HAP-1 (cell line): ENCODE data around the gene LAMTOR2.

Source experiments
- DNase-seq, 2 experiments: peaks; one replicate each; pipeline ENCODE4 v3.0.0-alpha.2; 2016 to 2020; ENCODE audit warnings: low spot score in 2 of 2
- H3K27me3 ChIP-seq: fragments of 250-450 bp; sonication (Bioruptor Pico); 2 replicates; pipeline ENCODE4 v1.5.1; 2020; ENCODE audit warnings: low read depth, mild to moderate bottlenecking, moderate library complexity
- H3K36me3 ChIP-seq: fragments of 250-450 bp; sonication (Bioruptor Pico); replicated peaks from 2 replicates; pipeline ENCODE4 v1.5.1; 2020; ENCODE audit warnings: mild to moderate bottlenecking
- H3K4me1 ChIP-seq: fragments of 250-450 bp; sonication (Bioruptor Pico); 2 replicates; pipeline ENCODE4 v1.5.1; 2020; ENCODE audit warnings: mild to moderate bottlenecking
- H3K4me3 ChIP-seq: fragments of 250-450 bp; sonication (Bioruptor Pico); 2 replicates; pipeline ENCODE4 v1.5.1; 2020; ENCODE audit warnings: mild to moderate bottlenecking, moderate library complexity
- H3K9me3 ChIP-seq: fragments of 250-450 bp; sonication (Bioruptor Pico); 2 replicates; pipeline ENCODE4 v1.5.1; 2020; ENCODE audit warnings: mild to moderate bottlenecking, moderate library complexity
- in situ Hi-C: fragments of 300-500 bp; cut with MboI; formaldehyde crosslinking; loops from 3 replicates; pipeline ENCODE4 v1.14.3; 2020; ENCODE audit warnings: low sequenced_read_pairs, inconsistent platforms, mixed read lengths

Gene LAMTOR2

GRCh38 chr1:156102633-156103511 is 48.3 kb downstream of the LAMTOR2 start:
- Histone ChIP-seq H3K27me3 (no peaks in the 10 kb centered on the region), H3K36me3 (0 out of 2 replicates have a peak, but pooled peaks cover 3% of the 10 kb centered on the region), H3K4me3 (no peak overlapping the region), H3K9me3 (no peaks in the 10 kb centered on the region), H3K4me1 (peaks cover 22% of the 10 kb centered on the region)
- DNase-seq, result no peak
- in situ Hi-C loops, result no loop called here

DNA sequence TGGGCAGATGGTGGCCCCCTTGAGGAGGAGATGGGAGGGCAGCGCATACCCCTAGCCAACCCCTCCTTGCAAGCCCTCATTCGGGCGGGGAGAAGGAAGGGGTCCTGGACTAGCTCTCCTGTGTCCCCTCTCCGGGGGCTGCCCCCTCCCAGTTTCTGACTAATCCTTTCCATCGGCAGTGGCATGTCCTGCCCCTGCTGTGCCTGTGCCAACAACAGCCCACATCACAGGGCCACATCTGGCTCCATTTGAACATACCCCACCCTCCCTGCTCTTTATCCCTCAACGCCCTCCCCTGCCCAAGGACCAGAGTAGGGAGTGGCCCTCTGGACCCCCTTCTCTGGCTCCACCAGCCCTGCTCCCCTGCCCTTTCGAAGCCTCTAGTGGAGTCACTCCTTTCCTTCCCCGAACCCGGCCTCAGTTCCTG is 49.0 kb downstream of the LAMTOR2 start:
- H3K4me3 ChIP-seq, result no peak overlapping the region
- no peaks in the 10 kb centered on the region for H3K9me3 ChIP-seq
- no peak for DNase-seq
- H3K4me1 ChIP-seq, result peaks cover 22% of the 10 kb centered on the region
- H3K36me3 ChIP-seq, result 0 out of 2 replicates have a peak, but pooled peaks cover 3% of the 10 kb centered on the region
- no peaks in the 10 kb centered on the region for H3K27me3 ChIP-seq
- in situ Hi-C loops, result no loop called here

- peak in 1 of 2 experiments; percentile 45 for DNase-seq
- peaks cover 22% of the 10 kb centered on the region for H3K4me1 ChIP-seq
Measured at GRCh38 chr1:156104065-156104810, 49.7 kb downstream of the LAMTOR2 start.

DNA sequence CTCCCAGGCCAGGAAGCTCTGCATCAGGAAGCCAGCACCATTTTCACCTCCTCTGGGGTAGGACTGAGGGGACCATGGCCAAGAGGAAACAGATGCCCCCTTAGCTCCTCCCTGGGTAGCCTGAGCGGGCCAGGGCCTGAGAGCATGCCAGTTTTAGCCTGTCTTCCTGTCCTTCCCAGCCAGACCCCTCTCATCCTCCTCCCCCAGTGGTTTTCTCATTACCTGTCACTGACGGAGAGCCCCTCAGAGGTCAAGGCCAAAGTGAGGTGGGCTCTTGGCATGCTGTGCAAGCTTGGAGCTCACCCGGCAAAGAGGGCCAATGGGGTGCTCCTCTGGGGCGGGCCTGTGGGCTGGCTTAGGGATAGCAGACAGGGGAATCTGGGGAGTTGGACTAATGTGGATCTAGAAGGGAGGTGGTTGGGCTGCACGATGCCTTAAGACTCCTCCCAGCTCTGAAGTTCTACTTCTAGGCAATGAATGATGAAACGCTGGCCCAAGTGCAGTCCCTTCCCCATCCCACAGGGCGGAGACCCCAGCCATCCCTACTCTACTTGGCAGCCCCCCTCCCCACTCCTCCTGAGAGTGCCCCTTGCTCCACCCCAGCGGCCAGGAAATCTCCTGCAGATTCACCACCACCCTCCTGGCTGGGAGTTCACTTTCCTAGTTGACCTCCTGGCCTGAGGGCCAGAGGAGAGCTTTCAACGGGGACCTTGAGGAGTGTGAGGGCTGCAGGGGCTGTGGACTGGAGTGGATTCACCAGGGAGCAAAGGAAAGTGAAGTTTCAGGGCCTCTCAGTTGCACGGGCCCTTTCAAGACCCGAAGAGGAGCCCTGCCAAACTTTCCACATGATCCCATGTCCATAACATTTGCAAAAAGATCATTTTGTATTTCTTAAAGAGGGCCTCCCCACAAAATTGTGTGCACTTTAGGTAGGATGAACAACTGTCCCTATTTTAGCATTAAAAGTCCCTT is 50.6 kb downstream of the LAMTOR2 start:
- no peak for DNase-seq
- in situ Hi-C loops, result no loop called here
- Histone ChIP-seq H3K4me3 (no peak overlapping the region), H3K4me1 (peaks cover 18% of the 10 kb centered on the region), H3K36me3 (peaks cover 3% of the 10 kb centered on the region; the same call in 1 of the 2 replicates), H3K9me3 (no peaks in the 10 kb centered on the region), H3K27me3 (no peaks in the 10 kb centered on the region)

More at GRCh38 chr1:156104065-156104810, 49.7 kb downstream of the LAMTOR2 start:
- in situ Hi-C loops, result no loop called here
- Histone ChIP-seq H3K4me3 (no peak overlapping the region), H3K36me3 (peaks cover 3% of the 10 kb centered on the region; the same call in 1 of the 2 replicates), H3K9me3 (no peaks in the 10 kb centered on the region), H3K27me3 (no peaks in the 10 kb centered on the region)

GRCh38 chr1:156106624-156107488 is 52.3 kb downstream of the LAMTOR2 start:
- no peak for DNase-seq
- H3K4me3 ChIP-seq, result no peak overlapping the region
- in situ Hi-C loops, result no loop called here
- H3K4me1 ChIP-seq, result peaks cover 8% of the 10 kb centered on the region
- peaks cover 3% of the 10 kb centered on the region; the same call in 1 of the 2 replicates for H3K36me3 ChIP-seq
- H3K9me3 ChIP-seq, result no peaks in the 10 kb centered on the region
- no peaks in the 10 kb centered on the region for H3K27me3 ChIP-seq

- no peaks in the 10 kb centered on the region for H3K27me3 ChIP-seq
- no peaks in the 10 kb centered on the region for H3K9me3 ChIP-seq
- in situ Hi-C loops, result no loop called here
- H3K4me1 ChIP-seq, result peaks cover 8% of the 10 kb centered on the region
- H3K4me3 ChIP-seq, result no peak overlapping the region
- peaks cover 3% of the 10 kb centered on the region; the same call in 1 of the 2 replicates for H3K36me3 ChIP-seq
- no peak for DNase-seq
Measured at GRCh38 chr1:156108057-156108456, 53.5 kb downstream of the LAMTOR2 start.
